ENCODE data around the gene KSR1.

The KSR1 gene

DNA sequence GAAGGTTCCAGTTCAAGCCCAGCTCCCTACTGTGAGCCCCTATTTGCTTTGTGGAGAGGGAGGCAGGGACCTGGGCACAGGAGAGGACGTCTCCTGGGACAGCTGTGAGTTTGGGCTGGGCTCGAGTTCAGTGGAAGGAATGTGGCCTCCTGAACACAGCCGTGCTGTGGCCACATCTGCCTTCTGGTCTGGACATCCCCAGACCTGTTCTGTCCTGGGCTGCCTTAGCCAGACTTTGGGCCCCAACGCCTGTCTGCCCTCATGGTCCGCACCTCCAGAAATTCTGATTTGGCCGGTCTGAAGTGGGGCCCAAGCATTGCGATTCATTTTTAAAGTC is 114.3 kb downstream of the KSR1 start:
- no peak for DNase-seq (ENCODE audit: low spot score)
- Histone ChIP-seq H3K27ac (peak overlapping the region in 1 of 2 donors; percentile 5), H3K4me3 (no peak overlapping the region)
- no peak for TF ChIP-seq CTCF (IDR thresholded peaks at IDR 0.05)

DNA sequence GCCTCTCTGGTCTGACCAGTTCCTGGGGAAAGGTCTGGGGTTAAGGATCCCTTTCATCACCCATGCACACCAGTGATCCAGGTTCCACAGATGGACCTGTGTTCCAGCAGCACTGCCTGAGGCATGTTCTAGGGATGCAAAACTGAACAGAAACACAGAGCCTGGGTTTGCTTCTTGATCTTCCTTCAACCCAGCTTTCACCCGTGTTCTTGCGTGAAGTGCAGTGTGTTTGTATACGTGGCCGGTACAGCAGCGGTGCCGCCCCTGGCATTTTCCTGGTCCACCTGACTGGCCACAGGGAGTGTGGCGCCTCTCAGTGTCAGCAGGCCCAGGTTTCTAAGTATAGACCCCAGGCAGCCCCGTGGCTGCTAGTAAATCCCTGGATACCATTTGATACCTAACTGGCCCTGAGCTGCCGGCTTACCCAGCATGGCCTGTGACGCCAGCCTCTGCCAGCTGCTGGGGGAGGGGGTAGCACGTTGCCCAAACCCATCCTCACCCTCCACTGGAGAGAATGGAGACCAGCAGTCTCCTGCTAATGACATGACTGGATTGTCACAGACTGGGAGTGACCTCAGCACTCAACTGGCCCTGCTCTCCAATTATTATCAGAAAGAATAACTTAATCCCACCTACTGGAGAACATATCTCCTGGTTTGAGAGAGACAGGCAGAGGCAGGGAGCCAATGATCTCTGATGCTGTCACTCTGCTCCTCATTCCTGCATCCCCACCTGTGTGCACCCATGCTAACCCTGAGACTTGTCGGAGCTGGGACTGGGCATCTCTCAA is 115.5 kb downstream of the KSR1 start:
- no peak for TF ChIP-seq CTCF (IDR thresholded peaks at IDR 0.05)
- H3K27ac ChIP-seq, result peak overlapping the region in 1 of 2 donors; percentile 5
- DNase-seq (ENCODE audit: low spot score), result no peak
- H3K4me3 ChIP-seq, result no peak overlapping the region

GRCh38 chr17:27572665-27573064 is 116.4 kb downstream of the KSR1 start:
- TF ChIP-seq CTCF (IDR thresholded peaks at IDR 0.05), result no peak
- no peak overlapping the region for H3K27ac ChIP-seq
- H3K4me3 ChIP-seq, result no peak overlapping the region
- DNase-seq (ENCODE audit: low spot score), result no peak

GRCh38 chr17:27573548-27573947 is 117.3 kb downstream of the KSR1 start:
- DNase-seq (ENCODE audit: low spot score), result no peak
- Histone ChIP-seq H3K27ac (no peak overlapping the region), H3K4me3 (no peak overlapping the region)
- TF ChIP-seq CTCF (IDR thresholded peaks at IDR 0.05), result no peak

- TF ChIP-seq CTCF (IDR thresholded peaks at IDR 0.05), result no peak
- no peak for DNase-seq (ENCODE audit: low spot score)
- H3K4me3 ChIP-seq, result no peak overlapping the region
- H3K27ac ChIP-seq, result no peak overlapping the region
Measured at GRCh38 chr17:27573971-27574525, 117.8 kb downstream of the KSR1 start.

- Histone ChIP-seq H3K4me3 (no peak overlapping the region), H3K27ac (no peak overlapping the region)
- TF ChIP-seq CTCF (IDR thresholded peaks at IDR 0.05), result no peak
- DNase-seq (ENCODE audit: low spot score), result no peak
Measured at GRCh38 chr17:27575096-27575911, 119.1 kb downstream of the KSR1 start.
